Lower leg skin (tissue), 4 donors: ENCODE data around the gene PDK2. TPM values are rescaled to one million over a fixed set of nuclear protein-coding genes. Genes with fewer than 3 reads are reported as not detected.
A peak's percentile ranks its signal among the peaks of the same experiment; 100 is the strongest.

Experiments used
- DNase-seq, 2 donors: peaks; one replicate each; pipeline ENCODE4 v3.0.0-alpha.2; 2019; ENCODE audit warnings: low spot score in 2 of 2
- H3K4me3 ChIP-seq: fragments of 200-600 bp; sonication (generic); 2 replicates; pipeline ENCODE4 v1.5.1; 2017; ENCODE audit warnings: mild to moderate bottlenecking, low read depth; ENCODE audit not compliant: poor library complexity, severe bottlenecking
- CTCF ChIP-seq, 3 donors: fragments of 450-650 bp; IDR thresholded peaks; one replicate each; pipeline ENCODE4 v1.5.1; 2016; ENCODE audit warnings: antibody characterized with exemption in 3 of 3, mild to moderate bottlenecking in 3 of 3, moderate library complexity in 2 of 3
- POLR2A ChIP-seq, 2 donors: fragments of 450-650 bp; IDR thresholded peaks; one replicate each; pipeline ENCODE4 v1.6.1; 2016 to 2017; ENCODE audit warnings: antibody characterized with exemption in 2 of 2, mild to moderate bottlenecking in 1 of 2, moderate library complexity in 1 of 2
- WGBS, 2 donors: methylation state at CpG; one replicate each; pipeline ENCODE4 v1.1.5; 2018; 5-methylcytosine and 5-hydroxymethylcytosine counted together
- intact Hi-C: fragments of 100-400 bp; cut with DNase I; formaldehyde crosslinking; loops from one replicate; pipeline ENCODE4 v1.15.0; 2023; ENCODE audit warnings: low total_unique reads
- total RNA-seq, 4 donors: library from RNA; depleted of rRNA; stranded (reverse); fragments of >200 nt; gene quantifications; one replicate each; pipeline ENCODE4 v1.1.0, GENCODE V29; 2016

PDK2 gene
- total RNA-seq, 4 donors from 2014 or later: 35.6 to 86.6 (median 57.0) TPM

GRCh38 chr17:50135316-50136095 lies 40.4 kb downstream of the PDK2 start:
- 84% methylated on average over 14 to 16 of the region's 16 CpGs for WGBS, 2 donors
- no peak for TF ChIP-seq CTCF (IDR thresholded peaks at IDR 0.05)
- H3K4me3 ChIP-seq: no peak overlapping the region
- no peak for DNase-seq
- intact Hi-C loops: no loop called here

GRCh38 chr17:50136096-50136687 lies 41.0 kb downstream of the PDK2 start:
- DNase-seq: no peak
- intact Hi-C loops: no loop called here
- H3K4me3 ChIP-seq: no peak overlapping the region
- TF ChIP-seq CTCF (IDR thresholded peaks at IDR 0.05): no peak
- TF ChIP-seq POLR2A (IDR thresholded peaks at IDR 0.05): no peak
- 89 to 93% methylated on average over 11 of the region's 11 CpGs for WGBS, 2 donors

GRCh38 chr17:50137042-50137441 lies 41.9 kb downstream of the PDK2 start:
- TF ChIP-seq CTCF (IDR thresholded peaks at IDR 0.05) (no peak), POLR2A (IDR thresholded peaks at IDR 0.05) (no peak)
- H3K4me3 ChIP-seq: no peak overlapping the region
- intact Hi-C loops: no loop called here
- 86 to 88% methylated on average over 4 of the region's 4 CpGs for WGBS, 2 donors
- DNase-seq: no peak

- WGBS, 2 donors: 85 to 87% methylated on average over 15 of the region's 15 CpGs
- no peak for DNase-seq
- TF ChIP-seq CTCF (IDR thresholded peaks at IDR 0.05) (no peak), POLR2A (IDR thresholded peaks at IDR 0.05) (no peak)
- no peak overlapping the region for H3K4me3 ChIP-seq
- intact Hi-C loops: no loop called here
These were observed 44.1 kb downstream of the PDK2 start for GRCh38 chr17:50139185-50139783.

- 45% methylated on average over 19 of the region's 19 CpGs for WGBS, 2 donors
- H3K4me3 ChIP-seq: no peak overlapping the region
- peak in 1 of 2 donors; percentile 96 for DNase-seq
- TF ChIP-seq CTCF (IDR thresholded peaks at IDR 0.05): peak in 2 of 3 donors; percentile 57 to 94
- no peak for TF ChIP-seq POLR2A (IDR thresholded peaks at IDR 0.05)
- intact Hi-C loops: no loop called here
These were observed 45.1 kb downstream of the PDK2 start for GRCh38 chr17:50139950-50140885.
